Keratinocyte (primary cell): Measurements from ENCODE around the gene ACAP3.

ENCODE experiments used
- CTCF ChIP-seq, 3 experiments: IDR thresholded peaks in 1 of 3; conservative IDR thresholded peaks in 1 of 3; optimal IDR thresholded peaks in 1 of 3; 2 replicates in 2 of 3; 3 replicates in 1 of 3; pipeline versions ENCODE3 to v1.5.1; 2011; ENCODE audit warnings: low read length in 3 of 3, mild to moderate bottlenecking in 3 of 3, moderate library complexity in 2 of 3, control low read depth in 1 of 3, inconsistent platforms in 1 of 3; ENCODE audit not compliant: insufficient read depth in 2 of 3; ENCODE audit errors: extremely low read depth in 1 of 3
- EZH2 ChIP-seq: IDR thresholded peaks from one replicate; pipeline ENCODE4 v1.6.1; 2012; ENCODE audit warnings: inconsistent platforms, mild to moderate bottlenecking, low read length, moderate library complexity

- TF ChIP-seq CTCF (optimal IDR thresholded peaks at IDR 0.05 in 1 of 3, IDR thresholded peaks at IDR 0.05 in 1 of 3, conservative IDR thresholded peaks at IDR 0.05 in 1 of 3; ENCODE audit: extremely low read depth in 1 of 3, insufficient read depth in 2 of 3, low read length in 3 of 3) = no peak
- TF ChIP-seq EZH2 = no peak
Observed at GRCh38 chr1:1293263-1294249, 14.2 kb downstream of the ACAP3 start.
